GM12878 (cell line): ENCODE data around the gene HS6ST3. TPM values are rescaled to one million over a fixed set of nuclear protein-coding genes. Genes with fewer than 3 reads are reported as not detected.

Source experiments
- ATAC-seq: fragments of 200-7000 bp; cut with Tn5 transposase; 3 replicates; pipeline ENCODE4 v1.9.1; 2020; ENCODE audit warnings: mild to moderate bottlenecking, moderate library complexity
- BruUV-seq: library from RNA; stranded (reverse); fragments of 400-500 nt; replicated peaks from 2 replicates; lab custom pipeline; 2021; lab: Mats Ljungman, UMichigan
- CTCF ChIA-PET: fragments of 300-600 bp; sonication (Branson Sonifier 250); formaldehyde crosslinking; extraction: SDS; loops from one replicate; lab custom pipeline; 2021; ENCODE audit warnings: inconsistent platforms; lab: Yijun Ruan, JAX
- POLR2A ChIA-PET: fragments of 350-600 bp; formaldehyde crosslinking; extraction: SDS; loops from one replicate; lab custom pipeline; 2021; ENCODE audit warnings: inconsistent platforms; lab: Charles Lee
- RAD21 ChIA-PET: fragments of 300-600 bp; sonication (Branson Sonifier 250); formaldehyde crosslinking; loops from one replicate; lab custom pipeline; 2023; ENCODE audit warnings: antibody characterized with exemption; ENCODE audit not compliant: unreplicated experiment; lab: Charles Lee
- SMC1A ChIA-PET: fragments of 300-600 bp; sonication (Branson Sonifier 250); formaldehyde crosslinking; loops from one replicate; lab custom pipeline; 2023; ENCODE audit not compliant: unreplicated experiment, uncharacterized antibody; lab: Charles Lee
- DNase-seq: peaks from one replicate; pipeline ENCODE4 v3.0.0-alpha.2; 2011; ENCODE audit warnings: low read depth, low spot score
- FAIRE-seq: peaks from 3 replicates; lab custom pipeline; 2011; peaks lifted over from hg19 to GRCh38; lab: Jason Lieb, UNC
- H2AFZ ChIP-seq: 2 replicates; pipeline ENCODE4 v1.6.0; 2011; ENCODE audit warnings: low read depth, low read length, control low read depth; ENCODE audit not compliant: control insufficient read depth
- H3K27ac ChIP-seq: 2 replicates; pipeline ENCODE4 v1.5.1; 2011; ENCODE audit warnings: control low read depth; ENCODE audit not compliant: control insufficient read depth, insufficient read depth
- H3K27me3 ChIP-seq, 2 experiments: replicated peaks in 1 of 2; 2 replicates each; pipeline versions ENCODE4 v1.6.0 to v1.6.1; 2011; ENCODE audit warnings: low read length in 1 of 2; ENCODE audit not compliant: control insufficient read depth in 2 of 2, insufficient read depth in 2 of 2
- H3K36me3 ChIP-seq, 2 experiments: 2 replicates each; pipeline ENCODE4 v1.5.1; 2011; ENCODE audit warnings: low read length in 1 of 2; ENCODE audit not compliant: control insufficient read depth in 2 of 2, insufficient read depth in 2 of 2
- H3K4me1 ChIP-seq: 2 replicates; pipeline ENCODE4 v1.6.1; 2011; ENCODE audit warnings: mild to moderate bottlenecking, low read length, moderate library complexity, mixed read lengths; ENCODE audit not compliant: control insufficient read depth, insufficient read depth
- H3K4me2 ChIP-seq: 2 replicates; pipeline ENCODE4 v1.6.0; 2011; ENCODE audit warnings: control low read depth; ENCODE audit not compliant: control insufficient read depth, insufficient read depth
- H3K4me3 ChIP-seq: fragments of 200-600 bp; sonication (generic); 2 replicates; pipeline ENCODE4 v1.5.1; 2016
- H3K79me2 ChIP-seq: 2 replicates; pipeline ENCODE4 v1.6.0; 2011; ENCODE audit warnings: low read length; ENCODE audit not compliant: control insufficient read depth, insufficient read depth
- H3K9ac ChIP-seq: 2 replicates; pipeline ENCODE4 v1.8.0; 2011; ENCODE audit warnings: low read length, control low read depth, mixed read lengths; ENCODE audit not compliant: control insufficient read depth, insufficient read depth
- H3K9me3 ChIP-seq: replicated peaks from 3 replicates; pipeline ENCODE4 v1.5.1; 2011; ENCODE audit warnings: mild to moderate bottlenecking, low read length; ENCODE audit not compliant: control insufficient read depth, insufficient read depth
- H4K20me1 ChIP-seq: 2 replicates; pipeline ENCODE4 v1.6.0; 2011; ENCODE audit not compliant: control insufficient read depth, insufficient read depth
- ATF2 ChIP-seq: IDR thresholded peaks from 2 replicates; pipeline ENCODE4 v1.6.1; 2012; ENCODE audit warnings: low read length, inconsistent platforms
- ATF3 ChIP-seq: IDR thresholded peaks from 2 replicates; pipeline ENCODE4 v1.6.1; 2011; ENCODE audit warnings: low read depth, mild to moderate bottlenecking, low read length, moderate library complexity, borderline replicate concordance; ENCODE audit errors: extremely low read depth
- BMI1 ChIP-seq: fragments of 450-650 bp; IDR thresholded peaks from 2 replicates; pipeline ENCODE4 v1.6.1; 2016; ENCODE audit warnings: mild to moderate bottlenecking, moderate library complexity, borderline replicate concordance
- CBX5 ChIP-seq: sonication (generic); IDR thresholded peaks from 2 replicates; pipeline ENCODE4 v1.6.1; 2016; ENCODE audit warnings: low read depth, moderate library complexity, mild to moderate bottlenecking, inconsistent platforms
- CREM ChIP-seq: IDR thresholded peaks from 2 replicates; pipeline ENCODE4 v1.6.1; 2014; ENCODE audit warnings: antibody characterized with exemption, low read depth
- HDAC6 ChIP-seq: fragments of 200-600 bp; sonication (generic); IDR thresholded peaks from one replicate; pipeline ENCODE4 v1.8.0; 2017; ENCODE audit warnings: antibody characterized with exemption; ENCODE audit not compliant: unreplicated experiment
- IRF3 ChIP-seq: fragments of 450-650 bp; IDR thresholded peaks from 2 replicates; pipeline ENCODE4 v1.6.1; 2014; ENCODE audit warnings: mild to moderate bottlenecking
- MAX ChIP-seq: IDR thresholded peaks from 2 replicates; pipeline ENCODE4 v1.6.1; 2012; ENCODE audit warnings: low read depth, low read length, improper control_type of control experiment
- PKNOX1 ChIP-seq: fragments of 450-650 bp; IDR thresholded peaks from 2 replicates; pipeline ENCODE4 v1.6.1; 2016; ENCODE audit warnings: mild to moderate bottlenecking
- POLR2A ChIP-seq: IDR thresholded peaks from 2 replicates; pipeline ENCODE4 v1.6.1; 2011; ENCODE audit warnings: low read depth, mild to moderate bottlenecking, low read length
- RFX5 ChIP-seq: IDR thresholded peaks from 2 replicates; pipeline ENCODE4 v1.6.1; 2011; ENCODE audit warnings: low read depth, low read length, improper control_type of control experiment
- SRF ChIP-seq, 2 experiments: IDR thresholded peaks; 2 replicates each; pipeline ENCODE4 v1.6.1; 2011; ENCODE audit warnings: low read depth in 2 of 2, low read length in 2 of 2, mild to moderate bottlenecking in 1 of 2, moderate library complexity in 1 of 2
- USF1 ChIP-seq: IDR thresholded peaks from 2 replicates; pipeline ENCODE4 v1.6.1; 2011; ENCODE audit warnings: borderline replicate concordance, low read depth, mild to moderate bottlenecking, moderate library complexity, mixed read lengths, low read length; ENCODE audit not compliant: insufficient read depth; ENCODE audit errors: extremely low read length
- ZBTB40 ChIP-seq: fragments of 450-650 bp; IDR thresholded peaks from 2 replicates; pipeline ENCODE4 v1.6.1; 2016; ENCODE audit warnings: mild to moderate bottlenecking, moderate library complexity, borderline replicate concordance
- WGBS: methylation state at CpG from one replicate; pipeline ENCODE4 v1.1.6; 2016; ENCODE audit warnings: low lambda C conversion rate; ENCODE audit not compliant: insufficient replicate concordance, insufficient coverage; ENCODE audit errors: missing lambda C conversion rate; 5-methylcytosine and 5-hydroxymethylcytosine counted together
- in situ Hi-C: fragments of 300-500 bp; cut with MboI; formaldehyde crosslinking; loops from 9 replicates; pipeline ENCODE4 v1.14.3; 2018; ENCODE audit warnings: mixed read lengths
- intact Hi-C: fragments of 100-400 bp; cut with micrococcal nuclease; formaldehyde crosslinking; loops from one replicate; pipeline ENCODE4 v1.14.2; 2022; ENCODE audit not compliant: unreplicated experiment
- polyA plus RNA-seq, 11 experiments: library from polyadenylated mRNA; depleted of rRNA in 4 of 11; unstranded in 6 of 11; stranded (reverse) in 5 of 11; fragments of >200 nt; fragmentation: Nextera tagmentation in 4 of 11; fragmentation: Illumina TruSeq in 1 of 11; extraction: Ambion mirVana in 4 of 11; extraction: Trizol in 1 of 11; gene quantifications; 1 replicate in 1 of 11; 2 replicates in 10 of 11; pipeline versions ENCODE4 v1.2.1 to v1.2.3, GENCODE V29; 2011 to 2016; ENCODE audit warnings: inconsistent platforms in 2 of 11, missing spikeins in 2 of 11, low read depth in 1 of 11
- total RNA-seq, 4 experiments: library from RNA; depleted of rRNA in 3 of 4; stranded (reverse); fragments of >200 nt in 3 of 4; fragmentation: Illumina TruSeq in 1 of 4; extraction: Trizol in 1 of 4; gene quantifications; 2 replicates each; pipeline versions ENCODE4 v1.2.1 to v1.2.3, GENCODE V29; 2013 to 2021

HS6ST3 gene
- total and polyA plus RNA-seq, 10 of the 15 experiments (the other 5 are each of a cell fraction or from before 2014, with no cell fraction given): under 0.01 to 2.9 TPM; not detected in 8

- TF ChIP-seq CBX5 (no peak), POLR2A (no peak), MAX (no peak)
Measured at GRCh38 chr13:96178759-96179158, 88.9 kb downstream of the HS6ST3 start (continued).

- WGBS: 38% methylated on average over 5 of the region's 5 CpGs
- POLR2A ChIA-PET: no interaction called here
- CTCF ChIA-PET: no interaction called here
- Histone ChIP-seq H3K4me2 (no peak overlapping the region), H3K27me3 (no peaks in the 10 kb centered on the region), H2AFZ (no peak overlapping the region), H3K27ac (no peak overlapping the region), H3K4me1 (no peaks in the 10 kb centered on the region), H3K36me3 (no peaks in the 10 kb centered on the region), H3K4me3 (no peak overlapping the region), H3K9ac (no peak overlapping the region), H3K79me2 (no peaks in the 10 kb centered on the region), H4K20me1 (no peaks in the 10 kb centered on the region), H3K9me3 (no peaks in the 10 kb centered on the region)
- no TSS peak for BruUV-seq
- no peak for FAIRE-seq
- intact Hi-C loops: loop anchor here (1.0 kb wide), 1 partner anchor 24 kb away; no protein-coding TSS in a partner anchor
- no peak for ATAC-seq
- RAD21 ChIA-PET: no interaction called here
- DNase-seq: no peak
- SMC1A ChIA-PET: no interaction called here
- in situ Hi-C loops: no loop called here
- TF ChIP-seq SRF (IDR thresholded peaks at IDR 0.05; ENCODE audit: low read depth in 2 of 2, low read length in 2 of 2) (no peak), USF1 (no peak), ZBTB40 (no peak), BMI1 (no peak), CREM (no peak), RFX5 (no peak), HDAC6 (no peak), IRF3 (no peak), ATF2 (no peak), PKNOX1 (no peak), ATF3 (no peak)
Measured at GRCh38 chr13:96179309-96179708, 89.4 kb downstream of the HS6ST3 start.
